SK-N-SH treated with all-trans-retinoic acid at 6 μM for 48 hours (cell line): ENCODE results near the gene LRRC8A.

Experiments
- ATAC-seq: fragments of 200-7000 bp; cut with Tn5 transposase; 3 replicates; pipeline ENCODE4 v1.9.1; 2020; ENCODE audit warnings: mild to moderate bottlenecking, moderate library complexity
- ARNTL ChIP-seq: fragments of 450-650 bp; formaldehyde crosslinking; IDR thresholded peaks from 2 replicates; pipeline ENCODE4 v1.5.0; 2020; ENCODE audit warnings: low read depth, mild to moderate bottlenecking, moderate library complexity, borderline replicate concordance
- BACH2 ChIP-seq: fragments of 250-450 bp; sonication (Bioruptor Pico); IDR thresholded peaks from 2 replicates; pipeline ENCODE4 v1.9.0; 2021; ENCODE audit warnings: mild to moderate bottlenecking, borderline replicate concordance
- CSDC2 ChIP-seq: fragments of 250-450 bp; sonication (Bioruptor Pico); IDR thresholded peaks from 2 replicates; pipeline ENCODE4 v1.5.0; 2020; ENCODE audit warnings: mild to moderate bottlenecking, moderate library complexity
- ESRRG ChIP-seq: fragments of 250-450 bp; sonication (Bioruptor Pico); IDR thresholded peaks from 2 replicates; pipeline ENCODE4 v1.6.1; 2021; ENCODE audit warnings: mild to moderate bottlenecking
- GLIS3 ChIP-seq: fragments of 250-450 bp; sonication (Bioruptor Pico); IDR thresholded peaks from 2 replicates; pipeline ENCODE4 v1.5.0; 2020; ENCODE audit warnings: mild to moderate bottlenecking, moderate library complexity
- ISL1 ChIP-seq: fragments of 250-450 bp; sonication (Bioruptor Pico); IDR thresholded peaks from 2 replicates; pipeline ENCODE4 v2.1.2; 2022; ENCODE audit warnings: mild to moderate bottlenecking, moderate library complexity
- OSR1 ChIP-seq: fragments of 250-450 bp; sonication (Bioruptor Pico); IDR thresholded peaks from 2 replicates; pipeline ENCODE4 v1.8.0; 2022; ENCODE audit warnings: moderate library complexity, mild to moderate bottlenecking, inconsistent platforms
- PPARA ChIP-seq: fragments of 250-450 bp; sonication (Bioruptor Pico); IDR thresholded peaks from 2 replicates; pipeline ENCODE4 v1.5.0; 2020; ENCODE audit warnings: mild to moderate bottlenecking, borderline replicate concordance
- RARB ChIP-seq: fragments of 250-450 bp; sonication (Bioruptor Pico); IDR thresholded peaks from 2 replicates; pipeline ENCODE4 v1.8.0; 2021; ENCODE audit warnings: mild to moderate bottlenecking, moderate library complexity
- SNAI2 ChIP-seq: fragments of 250-450 bp; sonication (Bioruptor Pico); IDR thresholded peaks from 2 replicates; pipeline ENCODE4 v1.5.0; 2020; ENCODE audit warnings: mild to moderate bottlenecking, moderate library complexity
- TCF4 ChIP-seq: fragments of 250-450 bp; sonication (Bioruptor Pico); IDR thresholded peaks from 2 replicates; pipeline ENCODE4 v1.8.0; 2021; ENCODE audit warnings: mild to moderate bottlenecking, moderate library complexity, borderline replicate concordance
- ZFP3 ChIP-seq: fragments of 250-450 bp; sonication (Bioruptor Pico); IDR thresholded peaks from 2 replicates; pipeline ENCODE4 v1.5.0; 2020; ENCODE audit warnings: mild to moderate bottlenecking, moderate library complexity
- ZFP30 ChIP-seq: fragments of 450-650 bp; formaldehyde crosslinking; IDR thresholded peaks from 2 replicates; pipeline ENCODE4 v1.5.0; 2022; ENCODE audit warnings: mild to moderate bottlenecking, moderate library complexity
- ZNF565 ChIP-seq: fragments of 450-650 bp; formaldehyde crosslinking; conservative IDR thresholded peaks from 2 replicates; pipeline ENCODE4 v1.5.0; 2020; ENCODE audit warnings: low read depth, mild to moderate bottlenecking, moderate library complexity
- ZNF70 ChIP-seq: fragments of 450-650 bp; formaldehyde crosslinking; IDR thresholded peaks from 2 replicates; pipeline ENCODE4 v1.5.0; 2020; ENCODE audit warnings: mild to moderate bottlenecking, moderate library complexity
- ZNF8 ChIP-seq: fragments of 450-650 bp; formaldehyde crosslinking; IDR thresholded peaks from 2 replicates; pipeline ENCODE4 v1.5.0; 2020; ENCODE audit warnings: mild to moderate bottlenecking, moderate library complexity
- TF ChIP-seq, protein P1 (sequence below): fragments of 250-450 bp; sonication (Bioruptor Pico); IDR thresholded peaks from 2 replicates; pipeline ENCODE4 v1.5.0; 2020; ENCODE audit warnings: mild to moderate bottlenecking, moderate library complexity
- TF ChIP-seq, protein P2 (sequence below): fragments of 250-450 bp; sonication (Bioruptor Pico); IDR thresholded peaks from 2 replicates; pipeline ENCODE4 v1.8.0; 2020; ENCODE audit warnings: mild to moderate bottlenecking, moderate library complexity, borderline replicate concordance
- TF ChIP-seq, protein P3 (sequence below): fragments of 250-450 bp; sonication (Bioruptor Pico); IDR thresholded peaks from 2 replicates; pipeline ENCODE4 v1.8.0; 2021; ENCODE audit warnings: low read depth, mild to moderate bottlenecking, moderate library complexity, borderline replicate concordance
- TF ChIP-seq, protein P4 (sequence below): fragments of 250-450 bp; sonication (Bioruptor Pico); IDR thresholded peaks from 2 replicates; pipeline ENCODE4 v1.5.1; 2021; ENCODE audit warnings: mild to moderate bottlenecking, moderate library complexity

Gene LRRC8A

DNA sequence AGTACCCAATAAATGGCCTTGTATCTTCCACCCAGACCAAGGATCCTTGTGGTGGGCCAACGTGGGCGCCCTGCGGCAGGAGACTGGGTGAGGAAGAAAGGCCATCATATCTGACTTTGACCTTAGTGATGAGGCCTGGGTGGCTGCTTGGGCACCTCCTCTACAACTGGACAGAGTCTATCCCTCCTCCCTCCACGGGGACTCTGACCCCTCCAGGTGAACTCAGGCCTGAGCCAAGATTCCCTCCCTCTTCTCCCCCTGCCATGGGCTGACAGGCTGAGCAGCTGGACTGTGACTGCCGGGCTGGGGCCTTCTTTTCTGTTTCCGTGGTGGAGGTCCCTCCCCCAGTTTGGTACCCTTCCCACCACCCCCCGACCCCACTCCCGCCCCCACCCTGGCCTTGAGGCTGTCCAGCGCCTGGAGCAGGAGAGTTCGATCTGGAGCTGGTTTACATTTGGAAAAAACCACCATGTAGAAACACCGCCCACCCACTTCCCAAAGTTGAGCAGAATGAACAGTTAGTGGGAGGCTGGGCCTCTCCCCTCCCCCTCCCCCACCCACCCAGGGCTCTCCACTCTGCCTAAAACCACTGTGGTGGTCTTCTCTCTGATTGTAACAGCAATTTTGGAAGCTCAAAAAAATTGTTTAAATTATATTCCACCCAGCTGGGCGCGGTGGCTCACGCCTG, 37.6 kb downstream of the LRRC8A start:
- TF ChIP-seq ZNF565 (CRISPR knock-in tag) (no peak), PPARA (CRISPR knock-in tag) (no peak), CSDC2 (CRISPR knock-in tag) (no peak), ZFP30 (CRISPR knock-in tag) (no peak), ZNF8 (CRISPR knock-in tag) (no peak), RARB (CRISPR knock-in tag) (no peak), TCF4 (CRISPR knock-in tag) (no peak), SNAI2 (no peak), BACH2 (CRISPR knock-in tag) (no peak), ISL1 (no peak), GLIS3 (no peak), ZNF70 (no peak), ZFP3 (no peak), ARNTL (CRISPR knock-in tag) (no peak), ESRRG (CRISPR knock-in tag) (no peak)
- TF ChIP-seq, protein P1, sequence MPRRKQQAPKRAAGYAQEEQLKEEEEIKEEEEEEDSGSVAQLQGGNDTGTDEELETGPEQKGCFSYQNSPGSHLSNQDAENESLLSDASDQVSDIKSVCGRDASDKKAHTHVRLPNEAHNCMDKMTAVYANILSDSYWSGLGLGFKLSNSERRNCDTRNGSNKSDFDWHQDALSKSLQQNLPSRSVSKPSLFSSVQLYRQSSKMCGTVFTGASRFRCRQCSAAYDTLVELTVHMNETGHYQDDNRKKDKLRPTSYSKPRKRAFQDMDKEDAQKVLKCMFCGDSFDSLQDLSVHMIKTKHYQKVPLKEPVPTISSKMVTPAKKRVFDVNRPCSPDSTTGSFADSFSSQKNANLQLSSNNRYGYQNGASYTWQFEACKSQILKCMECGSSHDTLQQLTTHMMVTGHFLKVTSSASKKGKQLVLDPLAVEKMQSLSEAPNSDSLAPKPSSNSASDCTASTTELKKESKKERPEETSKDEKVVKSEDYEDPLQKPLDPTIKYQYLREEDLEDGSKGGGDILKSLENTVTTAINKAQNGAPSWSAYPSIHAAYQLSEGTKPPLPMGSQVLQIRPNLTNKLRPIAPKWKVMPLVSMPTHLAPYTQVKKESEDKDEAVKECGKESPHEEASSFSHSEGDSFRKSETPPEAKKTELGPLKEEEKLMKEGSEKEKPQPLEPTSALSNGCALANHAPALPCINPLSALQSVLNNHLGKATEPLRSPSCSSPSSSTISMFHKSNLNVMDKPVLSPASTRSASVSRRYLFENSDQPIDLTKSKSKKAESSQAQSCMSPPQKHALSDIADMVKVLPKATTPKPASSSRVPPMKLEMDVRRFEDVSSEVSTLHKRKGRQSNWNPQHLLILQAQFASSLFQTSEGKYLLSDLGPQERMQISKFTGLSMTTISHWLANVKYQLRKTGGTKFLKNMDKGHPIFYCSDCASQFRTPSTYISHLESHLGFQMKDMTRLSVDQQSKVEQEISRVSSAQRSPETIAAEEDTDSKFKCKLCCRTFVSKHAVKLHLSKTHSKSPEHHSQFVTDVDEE = no peak
- TF ChIP-seq, protein P2, sequence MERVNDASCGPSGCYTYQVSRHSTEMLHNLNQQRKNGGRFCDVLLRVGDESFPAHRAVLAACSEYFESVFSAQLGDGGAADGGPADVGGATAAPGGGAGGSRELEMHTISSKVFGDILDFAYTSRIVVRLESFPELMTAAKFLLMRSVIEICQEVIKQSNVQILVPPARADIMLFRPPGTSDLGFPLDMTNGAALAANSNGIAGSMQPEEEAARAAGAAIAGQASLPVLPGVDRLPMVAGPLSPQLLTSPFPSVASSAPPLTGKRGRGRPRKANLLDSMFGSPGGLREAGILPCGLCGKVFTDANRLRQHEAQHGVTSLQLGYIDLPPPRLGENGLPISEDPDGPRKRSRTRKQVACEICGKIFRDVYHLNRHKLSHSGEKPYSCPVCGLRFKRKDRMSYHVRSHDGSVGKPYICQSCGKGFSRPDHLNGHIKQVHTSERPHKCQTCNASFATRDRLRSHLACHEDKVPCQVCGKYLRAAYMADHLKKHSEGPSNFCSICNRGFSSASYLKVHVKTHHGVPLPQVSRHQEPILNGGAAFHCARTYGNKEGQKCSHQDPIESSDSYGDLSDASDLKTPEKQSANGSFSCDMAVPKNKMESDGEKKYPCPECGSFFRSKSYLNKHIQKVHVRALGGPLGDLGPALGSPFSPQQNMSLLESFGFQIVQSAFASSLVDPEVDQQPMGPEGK (CRISPR knock-in tag) = no peak
- TF ChIP-seq, protein P3, sequence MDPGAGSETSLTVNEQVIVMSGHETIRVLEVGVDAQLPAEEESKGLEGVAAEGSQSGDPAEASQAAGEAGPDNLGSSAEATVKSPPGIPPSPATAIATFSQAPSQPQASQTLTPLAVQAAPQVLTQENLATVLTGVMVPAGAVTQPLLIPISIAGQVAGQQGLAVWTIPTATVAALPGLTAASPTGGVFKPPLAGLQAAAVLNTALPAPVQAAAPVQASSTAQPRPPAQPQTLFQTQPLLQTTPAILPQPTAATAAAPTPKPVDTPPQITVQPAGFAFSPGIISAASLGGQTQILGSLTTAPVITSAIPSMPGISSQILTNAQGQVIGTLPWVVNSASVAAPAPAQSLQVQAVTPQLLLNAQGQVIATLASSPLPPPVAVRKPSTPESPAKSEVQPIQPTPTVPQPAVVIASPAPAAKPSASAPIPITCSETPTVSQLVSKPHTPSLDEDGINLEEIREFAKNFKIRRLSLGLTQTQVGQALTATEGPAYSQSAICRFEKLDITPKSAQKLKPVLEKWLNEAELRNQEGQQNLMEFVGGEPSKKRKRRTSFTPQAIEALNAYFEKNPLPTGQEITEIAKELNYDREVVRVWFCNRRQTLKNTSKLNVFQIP (CRISPR knock-in tag) = no peak
- ATAC-seq = no peak

DNA sequence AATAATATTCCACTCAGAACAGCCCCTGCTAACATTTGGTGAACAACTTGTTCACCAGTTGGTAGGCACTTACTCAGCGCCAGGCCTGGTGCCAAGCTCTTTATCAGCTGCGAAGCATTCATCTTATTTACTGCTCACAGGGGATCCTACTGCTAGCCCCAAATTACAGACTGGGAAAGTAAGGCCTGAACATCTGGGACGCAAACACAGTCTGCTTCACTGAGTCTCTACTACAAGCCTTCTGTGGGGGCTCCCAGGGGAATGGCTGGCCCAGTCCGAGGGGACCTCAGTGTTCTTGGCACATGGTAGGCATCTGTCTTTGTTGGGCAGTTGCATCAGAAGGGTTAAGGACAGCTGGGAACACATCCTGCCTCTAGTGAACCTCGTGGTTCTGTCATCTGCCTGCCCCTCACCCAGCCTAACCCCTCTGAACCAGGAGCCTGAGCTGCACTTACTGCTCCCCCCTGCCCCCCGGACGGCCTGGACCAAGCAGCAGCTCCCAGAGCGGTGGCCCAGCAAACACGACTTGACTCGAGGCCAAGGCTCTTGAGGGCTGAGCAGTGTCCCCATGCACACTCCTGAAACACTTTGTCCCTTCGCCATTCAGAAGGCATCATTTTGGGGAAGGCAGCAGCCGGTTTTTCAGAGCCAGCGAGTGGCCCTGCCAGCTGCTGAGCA, 38.6 kb downstream of the LRRC8A start, which contains the start of gene PHYHD1:
Gene PHYHD1 (plus strand): TSS at position 602 of the 678 bp plus-strand sequence. CDS start 1,342 bp downstream, outside the sequence.
- TF ChIP-seq, protein P1 = no peak
- TF ChIP-seq CSDC2 (CRISPR knock-in tag) = no peak
- TF ChIP-seq OSR1 (CRISPR knock-in tag) = no peak
- TF ChIP-seq ESRRG (CRISPR knock-in tag) = no peak
- TF ChIP-seq ISL1 = no peak
- TF ChIP-seq, protein P4, sequence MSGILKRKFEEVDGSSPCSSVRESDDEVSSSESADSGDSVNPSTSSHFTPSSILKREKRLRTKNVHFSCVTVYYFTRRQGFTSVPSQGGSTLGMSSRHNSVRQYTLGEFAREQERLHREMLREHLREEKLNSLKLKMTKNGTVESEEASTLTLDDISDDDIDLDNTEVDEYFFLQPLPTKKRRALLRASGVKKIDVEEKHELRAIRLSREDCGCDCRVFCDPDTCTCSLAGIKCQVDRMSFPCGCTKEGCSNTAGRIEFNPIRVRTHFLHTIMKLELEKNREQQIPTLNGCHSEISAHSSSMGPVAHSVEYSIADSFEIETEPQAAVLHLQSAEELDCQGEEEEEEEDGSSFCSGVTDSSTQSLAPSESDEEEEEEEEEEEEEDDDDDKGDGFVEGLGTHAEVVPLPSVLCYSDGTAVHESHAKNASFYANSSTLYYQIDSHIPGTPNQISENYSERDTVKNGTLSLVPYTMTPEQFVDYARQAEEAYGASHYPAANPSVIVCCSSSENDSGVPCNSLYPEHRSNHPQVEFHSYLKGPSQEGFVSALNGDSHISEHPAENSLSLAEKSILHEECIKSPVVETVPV (CRISPR knock-in tag) = no peak
- peak; percentile 58 for ATAC-seq
